VCaP (cell line): ENCODE measurements around the gene NSG2.

ENCODE experiments used
- H3K27ac ChIP-seq: fragments of 450-650 bp; 2 replicates; pipeline ENCODE4 v1.5.1; 2017
- TF ChIP-seq, protein P1 (sequence below): fragments of 450-650 bp; conservative IDR thresholded peaks from 2 replicates; pipeline ENCODE4 v1.5.1; 2017; ENCODE audit warnings: mild to moderate bottlenecking, moderate library complexity

The NSG2 gene

DNA sequence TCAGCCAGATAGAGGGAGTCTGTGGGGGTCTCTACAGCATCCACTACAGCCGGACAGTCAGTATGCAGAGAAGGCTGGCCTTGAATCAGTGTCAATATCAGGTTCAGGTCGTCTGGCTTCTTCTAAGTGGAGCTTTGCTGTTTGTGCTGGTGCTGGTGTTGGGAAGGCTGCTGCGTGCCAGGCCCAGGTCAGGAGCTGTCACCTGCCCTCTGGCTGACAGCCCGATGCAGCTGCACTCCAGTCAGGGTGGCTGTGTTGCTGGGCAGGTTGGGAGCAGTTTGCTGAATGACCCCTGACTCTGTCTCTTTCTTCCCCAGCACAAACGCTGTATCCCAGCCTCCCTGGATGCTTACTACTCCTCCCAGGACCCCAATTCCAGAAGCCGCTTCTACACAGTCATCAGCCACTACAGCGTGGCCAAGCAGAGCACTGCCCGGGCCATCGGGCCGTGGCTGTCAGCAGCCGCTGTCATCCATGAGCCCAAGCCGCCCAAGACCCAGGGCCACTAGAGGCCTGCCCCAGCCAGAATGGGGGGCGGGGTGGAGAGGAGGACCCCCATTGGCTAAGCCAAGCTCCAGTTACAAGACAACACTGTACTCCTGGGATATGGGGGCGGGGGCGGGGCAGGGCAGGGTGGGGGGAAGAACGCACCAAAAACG is 61.6 kb downstream of the NSG2 start:
- H3K27ac ChIP-seq, result no peak overlapping the region
- TF ChIP-seq, protein P1, sequence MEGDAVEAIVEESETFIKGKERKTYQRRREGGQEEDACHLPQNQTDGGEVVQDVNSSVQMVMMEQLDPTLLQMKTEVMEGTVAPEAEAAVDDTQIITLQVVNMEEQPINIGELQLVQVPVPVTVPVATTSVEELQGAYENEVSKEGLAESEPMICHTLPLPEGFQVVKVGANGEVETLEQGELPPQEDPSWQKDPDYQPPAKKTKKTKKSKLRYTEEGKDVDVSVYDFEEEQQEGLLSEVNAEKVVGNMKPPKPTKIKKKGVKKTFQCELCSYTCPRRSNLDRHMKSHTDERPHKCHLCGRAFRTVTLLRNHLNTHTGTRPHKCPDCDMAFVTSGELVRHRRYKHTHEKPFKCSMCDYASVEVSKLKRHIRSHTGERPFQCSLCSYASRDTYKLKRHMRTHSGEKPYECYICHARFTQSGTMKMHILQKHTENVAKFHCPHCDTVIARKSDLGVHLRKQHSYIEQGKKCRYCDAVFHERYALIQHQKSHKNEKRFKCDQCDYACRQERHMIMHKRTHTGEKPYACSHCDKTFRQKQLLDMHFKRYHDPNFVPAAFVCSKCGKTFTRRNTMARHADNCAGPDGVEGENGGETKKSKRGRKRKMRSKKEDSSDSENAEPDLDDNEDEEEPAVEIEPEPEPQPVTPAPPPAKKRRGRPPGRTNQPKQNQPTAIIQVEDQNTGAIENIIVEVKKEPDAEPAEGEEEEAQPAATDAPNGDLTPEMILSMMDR, result 0 out of 2 replicates have a peak, but pooled peaks have one; percentile 15

DNA sequence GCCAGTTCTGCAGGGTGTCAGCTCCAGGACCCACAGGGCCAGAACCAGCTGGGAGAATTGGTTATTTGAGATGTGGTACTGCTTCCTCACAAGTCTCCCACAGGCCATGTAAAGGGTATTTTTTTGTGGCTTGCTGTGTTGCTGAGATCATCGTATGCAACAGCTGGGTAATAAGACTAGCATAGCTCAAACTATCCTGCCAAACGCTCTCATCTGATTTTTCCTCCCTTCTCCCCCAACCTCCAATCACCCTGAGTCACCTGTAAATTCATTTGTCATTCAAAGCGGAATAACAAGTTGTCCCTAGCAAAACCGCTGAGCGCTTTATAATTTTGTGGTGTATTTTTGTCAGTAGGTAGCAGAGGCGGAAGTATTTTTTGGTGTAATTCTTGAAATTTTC is 63.2 kb downstream of the NSG2 start:
- TF ChIP-seq, protein P1, result no peak

DNA sequence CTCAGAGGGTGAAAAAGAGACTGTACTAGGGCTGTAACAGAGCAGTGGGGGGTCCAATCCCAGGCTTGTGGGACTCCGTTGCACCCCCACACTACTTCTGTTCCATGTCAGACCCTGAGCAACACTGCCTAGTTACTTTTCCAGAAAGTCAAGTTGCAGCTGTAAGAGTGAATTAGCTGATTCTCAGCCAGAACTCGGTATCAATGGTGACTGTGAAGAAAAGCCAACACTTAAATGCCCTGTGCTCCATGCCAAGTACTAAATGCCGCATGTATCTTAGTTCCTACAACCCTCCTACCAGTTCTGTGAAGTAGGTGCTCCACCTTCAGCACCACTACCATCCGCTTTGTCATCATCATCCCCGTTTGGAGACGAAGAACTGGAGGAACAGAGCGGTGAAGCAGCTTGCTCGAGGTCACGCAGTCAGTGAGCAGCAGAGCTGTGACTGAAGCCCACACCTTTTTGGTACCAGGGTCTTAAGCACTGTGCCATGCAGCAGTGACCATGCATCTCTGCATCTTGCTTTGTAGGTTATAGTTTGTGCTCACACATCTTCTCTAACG is 64.3 kb downstream of the NSG2 start:
- TF ChIP-seq, protein P1, result no peak
- H3K27ac ChIP-seq, result no peak overlapping the region

More for the DNA sequence above, 63.2 kb downstream of the NSG2 start:
- H3K27ac ChIP-seq, result no peak overlapping the region

DNA sequence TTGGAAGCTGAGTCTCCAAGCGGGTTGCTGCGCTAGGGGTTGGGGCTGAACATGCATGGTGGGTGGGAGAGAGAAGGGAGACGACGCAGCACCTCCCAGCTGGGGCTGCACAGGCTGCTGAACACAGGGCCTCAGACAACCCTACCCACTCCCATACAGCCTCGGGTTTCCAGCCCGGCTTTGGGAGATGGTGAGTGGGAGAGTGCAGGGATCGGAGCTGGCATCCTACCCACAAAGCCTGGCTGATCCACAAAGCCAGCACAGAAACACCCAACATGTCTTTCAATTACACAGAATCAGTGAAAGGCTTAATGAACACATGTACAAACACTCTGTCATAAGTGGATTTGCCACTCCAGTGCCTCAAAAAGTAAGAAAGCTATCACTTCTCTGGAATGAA is 64.8 kb downstream of the NSG2 start:
- TF ChIP-seq, protein P1, result no peak
- no peak overlapping the region for H3K27ac ChIP-seq

DNA sequence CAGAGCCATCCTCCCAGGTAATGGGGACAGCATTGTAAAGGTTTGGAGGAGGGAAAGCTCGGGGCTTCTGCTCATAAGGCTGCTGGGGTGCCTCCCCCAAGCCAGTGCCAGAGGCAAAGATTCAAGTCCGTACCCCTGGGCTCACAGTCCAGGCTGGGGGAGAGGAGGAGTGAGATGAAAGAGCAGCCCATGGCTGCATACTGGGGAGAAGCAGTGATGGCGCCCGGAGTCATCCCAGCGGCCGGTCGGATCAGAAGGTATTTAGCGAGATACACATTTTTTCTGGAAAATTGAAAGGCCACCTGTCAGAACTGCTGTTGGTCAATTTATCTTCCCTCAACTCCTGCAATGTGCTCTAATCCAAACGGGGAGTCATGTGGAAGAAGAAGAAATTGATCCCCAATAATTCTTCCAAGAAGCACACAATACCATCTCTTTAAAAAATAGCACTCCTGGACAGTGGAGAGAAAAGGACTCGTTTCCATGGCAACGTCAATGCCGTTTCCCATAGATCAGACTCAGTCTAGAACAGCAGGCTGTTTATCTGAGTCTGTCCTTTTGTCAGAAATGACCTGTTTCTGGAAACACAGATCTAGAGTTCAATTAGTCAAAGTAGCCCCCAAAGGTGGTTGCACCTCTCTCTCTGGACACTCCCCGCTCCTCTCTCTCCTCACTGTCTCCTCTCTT is 65.9 kb downstream of the NSG2 start:
- no peak overlapping the region for H3K27ac ChIP-seq
- TF ChIP-seq, protein P1, result no peak

DNA sequence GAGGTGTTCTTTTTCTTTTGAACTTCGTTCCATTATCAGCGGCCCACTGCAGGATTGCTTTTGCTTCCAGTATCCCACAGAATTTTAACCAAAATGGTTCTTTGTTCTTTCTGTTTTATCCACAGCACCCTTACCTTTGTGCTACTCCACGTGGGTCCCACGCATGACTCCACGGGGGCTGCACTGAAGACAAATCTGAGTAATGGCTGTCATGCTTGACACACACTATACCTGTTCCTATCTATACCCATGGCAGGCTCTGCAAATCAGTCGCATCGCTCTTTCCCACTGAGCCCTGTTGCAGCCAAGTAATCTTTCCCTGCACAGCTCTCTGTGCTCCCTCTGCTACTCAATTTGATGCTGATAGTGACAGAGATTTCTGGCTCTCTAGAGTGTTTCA is 69.7 kb downstream of the NSG2 start:
- H3K27ac ChIP-seq, result no peak overlapping the region
- TF ChIP-seq, protein P1, result no peak

DNA sequence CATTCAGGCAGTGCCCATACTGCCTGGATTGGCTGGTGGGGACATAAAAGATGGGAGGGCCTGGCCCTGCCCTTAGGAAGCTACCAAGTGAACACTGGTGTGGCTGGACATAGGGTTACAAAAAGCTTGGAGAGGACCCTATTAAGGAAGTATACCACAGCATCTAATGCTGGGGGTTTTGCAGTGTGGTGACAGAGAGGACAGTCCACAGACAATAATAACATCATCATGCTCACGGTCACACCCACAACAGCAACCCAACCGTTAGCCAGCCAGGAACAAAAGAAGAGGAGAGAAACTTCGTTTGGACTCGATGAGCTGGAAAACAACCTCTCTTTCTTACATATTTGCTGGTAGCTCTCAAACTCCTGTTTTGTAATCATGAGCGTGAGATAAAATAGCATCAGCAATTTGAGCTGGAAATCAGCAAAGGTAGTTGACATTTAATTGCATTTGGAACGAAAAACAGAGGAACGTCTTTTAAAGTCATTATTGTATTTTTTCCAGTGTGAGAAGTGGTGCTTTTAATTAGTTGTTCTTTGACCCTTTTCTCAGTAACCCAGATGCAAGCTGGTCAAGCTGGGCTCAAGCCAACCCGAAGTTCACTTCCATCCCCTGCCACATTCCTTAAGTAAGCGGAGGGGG is 73.4 kb downstream of the NSG2 start:
- no peak overlapping the region for H3K27ac ChIP-seq
- TF ChIP-seq, protein P1, result no peak
